Pons (tissue), 1 donor: ENCODE measurements around the gene CDKN2AIP.

ENCODE experiments used
- DNase-seq: peaks from one replicate; pipeline ENCODE4 v3.0.0-alpha.2; 2016; ENCODE audit warnings: low spot score

CDKN2AIP gene

DNA sequence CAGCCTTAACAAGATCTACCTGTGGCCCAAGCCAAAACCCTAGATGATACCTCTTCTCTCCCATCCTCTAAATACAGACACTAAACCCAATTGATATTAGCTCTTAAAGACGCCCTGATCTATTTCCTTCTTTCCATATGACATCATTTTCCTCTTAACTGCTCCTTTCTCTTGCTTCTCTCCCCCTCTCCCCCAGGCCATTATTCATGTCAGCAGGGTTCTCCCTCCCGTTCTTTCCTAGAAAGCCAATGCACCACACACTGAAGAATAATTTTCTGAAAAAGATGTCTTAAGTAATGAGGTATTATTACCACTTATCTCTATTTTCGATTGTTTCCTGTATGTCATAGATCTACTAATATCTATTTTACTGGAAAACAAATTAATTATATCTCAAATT, 50.7 kb downstream of the CDKN2AIP start:
- DNase-seq, result no peak
